H54 (cell line): ENCODE data around the gene TCF25.
"Not testable (repeated sequence)": the region's sequence is repeated elsewhere in the genome, so short reads cannot be mapped to it uniquely, and the experiment has no call there.

ENCODE experiments used
- DNase-seq: peaks from one replicate; pipeline ENCODE4 v3.0.0; 2011; ENCODE audit warnings: low spot score, mixed read lengths; ENCODE audit not compliant: insufficient read length
- FAIRE-seq: peaks from 3 replicates; lab custom pipeline; 2011; peaks lifted over from hg19 to GRCh38; lab: Jason Lieb, UNC
- POLR2A ChIP-seq: IDR thresholded peaks from 2 replicates; pipeline ENCODE4 v1.6.1; 2011; ENCODE audit warnings: low read depth, mild to moderate bottlenecking, low read length

The TCF25 gene

DNA sequence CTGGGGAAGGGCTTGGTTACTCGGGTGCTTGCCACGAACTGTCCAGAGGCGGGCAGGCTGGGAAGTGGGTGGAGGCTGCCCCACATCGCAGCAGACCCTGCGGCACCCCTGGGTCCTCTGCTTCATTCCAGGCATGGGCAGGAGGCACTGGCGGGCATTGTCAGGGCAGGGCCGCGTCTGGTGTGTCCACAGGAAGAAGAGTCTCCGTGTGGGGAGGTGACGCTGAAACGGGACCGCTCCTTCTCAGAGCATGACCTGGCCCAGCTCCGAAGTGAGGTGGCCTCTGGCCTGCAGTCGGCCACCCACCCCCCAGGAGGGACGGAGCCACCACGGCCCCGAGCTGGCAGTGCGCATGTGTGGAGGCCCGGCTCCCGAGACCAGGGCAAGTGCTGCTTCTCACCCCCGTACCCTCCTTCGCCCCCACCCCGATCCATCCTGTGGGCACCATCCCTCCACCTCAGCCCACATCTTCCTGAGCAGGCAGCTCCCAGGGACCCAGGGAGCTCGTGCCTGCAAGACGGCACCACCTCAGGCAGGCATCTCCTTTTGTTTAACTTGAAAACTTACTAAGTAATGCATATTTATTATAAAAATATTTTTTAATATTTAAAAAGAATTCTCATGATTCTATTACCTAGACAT lies 14.3 kb upstream of the TCF25 start:
- FAIRE-seq (no peak), DNase-seq (no peak)
- no peak for TF ChIP-seq POLR2A

DNA sequence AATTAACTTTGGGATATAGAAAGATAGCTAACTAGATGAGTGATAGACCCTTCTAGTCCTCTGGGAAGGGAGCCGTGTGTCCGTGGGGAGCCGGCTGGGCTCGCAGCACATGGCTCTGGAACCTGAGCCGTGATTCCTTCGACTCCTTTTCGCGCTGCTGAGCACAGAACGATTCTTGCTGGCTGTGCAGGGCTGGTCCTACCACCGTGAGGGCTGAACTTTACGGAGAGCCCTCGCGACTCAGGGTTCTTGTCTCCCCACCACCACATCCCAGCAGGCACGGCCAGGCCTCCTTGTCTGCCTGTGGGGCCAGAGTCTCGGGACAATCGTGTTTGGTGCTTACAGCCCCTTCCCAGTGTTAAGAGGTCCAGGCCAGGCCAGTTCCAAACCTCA lies 13.8 kb upstream of the TCF25 start:
- FAIRE-seq = no peak
- no peak for DNase-seq
- no peak for TF ChIP-seq POLR2A

DNA sequence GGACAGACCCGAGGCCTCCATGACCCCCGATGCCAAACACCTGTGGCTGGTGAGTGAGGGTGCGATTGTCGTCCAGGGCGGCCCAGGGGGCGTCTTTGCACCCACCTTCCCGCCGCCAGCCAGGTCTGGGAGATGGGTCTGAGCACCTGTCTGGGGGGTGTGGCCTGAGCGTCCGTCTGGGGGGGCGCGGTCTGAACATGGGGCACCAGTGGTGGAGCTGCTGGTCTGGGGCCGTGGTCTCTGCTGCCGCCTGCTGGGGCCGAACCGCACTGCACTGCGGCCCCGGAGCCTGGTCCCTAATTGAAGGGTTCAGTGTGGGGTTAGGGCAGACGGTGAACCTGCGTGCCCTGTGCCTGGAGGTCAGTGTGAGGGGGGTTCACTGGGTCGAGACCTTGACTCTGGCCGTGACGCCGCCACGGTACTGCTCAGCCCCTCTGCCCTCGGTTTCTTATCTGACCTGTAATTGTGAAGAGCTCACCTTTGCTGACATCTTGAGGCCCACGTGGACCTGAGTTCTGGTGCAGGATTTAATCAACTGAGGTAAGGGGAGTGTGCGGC lies 12.6 kb upstream of the TCF25 start:
- no peak for FAIRE-seq

DNA sequence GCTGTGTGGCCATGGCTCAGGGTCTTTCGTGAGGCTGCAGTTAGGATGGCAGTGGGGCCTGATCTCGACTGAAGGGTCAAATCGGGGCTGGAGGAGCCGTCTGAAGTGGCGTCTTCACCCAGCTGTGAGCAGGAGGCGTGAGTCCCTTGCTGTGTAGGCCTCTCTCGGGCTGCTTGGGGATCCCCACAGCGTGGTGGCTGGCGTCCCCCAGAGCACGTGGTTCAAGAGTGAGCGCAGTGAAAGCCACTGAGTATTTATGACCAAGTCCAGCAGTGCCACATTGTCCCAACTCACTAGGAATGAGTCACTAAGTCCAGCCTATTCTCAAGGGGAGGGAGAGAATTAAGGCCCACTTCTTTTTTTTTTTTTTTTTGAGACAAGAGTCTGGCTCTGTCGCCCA lies 11.7 kb upstream of the TCF25 start:
- no peak for FAIRE-seq
- no peak for TF ChIP-seq POLR2A

More for the DNA sequence above, 12.6 kb upstream of the TCF25 start:
- TF ChIP-seq POLR2A = no peak
- peak; percentile 90 for DNase-seq

DNA sequence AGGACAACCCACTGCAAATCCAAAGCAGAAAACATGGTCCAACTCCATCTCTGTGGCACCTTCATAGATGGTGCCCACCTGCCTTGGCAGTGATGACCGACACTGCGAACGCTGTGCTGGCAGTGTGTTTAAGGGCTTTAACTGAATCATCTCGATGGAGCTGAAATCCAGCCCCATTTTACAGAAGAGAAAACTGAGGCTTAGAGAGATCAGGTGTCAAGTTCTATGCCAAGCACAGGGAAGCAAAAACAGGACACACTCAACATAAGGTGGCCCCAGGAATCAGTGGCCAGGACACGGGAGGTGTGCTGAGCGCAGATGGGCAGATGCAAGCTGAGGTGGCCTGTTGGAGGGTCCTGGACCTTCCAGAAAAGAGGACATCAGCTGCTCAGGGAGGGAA lies 10.7 kb upstream of the TCF25 start:
- DNase-seq (no peak), FAIRE-seq (no peak)
- TF ChIP-seq POLR2A = no peak

More for the DNA sequence above, 11.7 kb upstream of the TCF25 start:
- DNase-seq = no peak

DNA sequence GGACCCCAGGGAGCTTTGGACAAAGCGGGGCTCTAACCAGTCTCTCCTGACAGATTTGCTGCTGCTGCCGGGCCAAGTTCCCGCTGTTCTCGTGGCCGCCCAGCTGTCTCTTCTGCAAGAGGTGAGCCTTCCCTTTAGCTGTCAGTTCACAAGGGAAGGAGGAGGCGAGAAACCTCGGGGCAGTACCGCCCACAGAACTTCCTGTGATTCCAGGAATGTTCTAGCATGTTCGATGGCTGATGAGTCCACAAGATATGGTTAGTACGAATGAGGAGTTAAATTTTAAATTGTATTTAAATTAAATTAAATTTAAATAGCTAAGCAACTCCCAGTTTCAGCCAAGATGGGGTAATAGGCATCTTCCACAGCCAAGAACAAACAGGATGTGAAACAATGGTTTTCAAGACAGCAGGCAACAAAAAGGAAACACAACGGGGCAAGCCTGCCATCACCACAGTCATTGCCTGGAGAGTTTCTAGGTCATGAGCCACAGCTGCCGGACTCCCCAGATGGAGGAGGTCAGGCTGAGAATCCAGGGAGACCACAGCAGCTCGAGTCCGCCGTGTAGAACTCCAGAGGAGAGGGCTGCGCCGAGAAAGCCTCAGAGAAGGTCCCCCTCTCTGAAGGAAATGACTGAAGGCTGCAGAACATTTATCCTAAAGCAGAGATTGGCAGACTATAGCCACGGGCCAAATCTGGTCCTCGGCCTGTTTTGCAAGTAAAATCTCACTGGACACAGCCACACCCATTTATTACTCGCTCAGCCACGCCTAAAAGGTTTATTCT lies 9.5 kb upstream of the TCF25 start:
- no peak for FAIRE-seq
- TF ChIP-seq POLR2A = no peak
- DNase-seq = no peak

DNA sequence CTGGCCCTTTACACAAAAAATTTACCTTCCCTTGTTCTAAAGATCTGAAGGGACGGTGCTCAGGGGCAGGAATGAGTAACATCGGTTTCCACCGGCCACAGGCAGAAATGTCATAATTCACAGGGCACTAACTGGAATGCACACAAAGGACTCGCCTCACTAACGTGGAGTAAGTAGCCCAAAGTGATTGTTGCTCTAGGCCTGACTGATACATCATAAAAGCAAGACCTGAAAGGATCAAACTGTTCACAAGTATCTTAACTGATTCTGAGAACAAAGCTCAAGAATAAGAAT lies 8.9 kb upstream of the TCF25 start:
- TF ChIP-seq POLR2A = no peak
- no peak for FAIRE-seq

DNA sequence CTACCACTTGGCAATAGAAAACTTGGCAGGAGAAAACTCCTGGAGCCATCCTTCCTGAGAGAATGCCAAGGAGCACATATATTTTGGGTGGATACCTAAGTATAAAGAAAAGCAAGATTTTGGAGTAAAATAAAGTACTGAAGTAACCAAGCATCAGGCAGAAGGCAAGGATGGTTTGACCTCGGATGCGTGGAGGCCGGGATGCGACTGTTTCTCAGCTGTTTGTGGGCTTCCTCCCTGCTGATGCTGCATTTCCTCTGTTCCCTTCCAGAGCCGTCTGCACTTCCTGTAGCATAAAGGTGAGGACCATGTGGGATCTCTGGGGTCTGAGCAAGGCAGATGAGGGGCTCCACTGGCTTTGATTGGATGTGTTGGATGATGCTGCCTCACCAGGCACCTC lies 5.5 kb upstream of the TCF25 start:
- no peak for DNase-seq
- FAIRE-seq = no peak
- TF ChIP-seq POLR2A = no peak

More for the DNA sequence above, 8.9 kb upstream of the TCF25 start:
- no peak for DNase-seq

DNA sequence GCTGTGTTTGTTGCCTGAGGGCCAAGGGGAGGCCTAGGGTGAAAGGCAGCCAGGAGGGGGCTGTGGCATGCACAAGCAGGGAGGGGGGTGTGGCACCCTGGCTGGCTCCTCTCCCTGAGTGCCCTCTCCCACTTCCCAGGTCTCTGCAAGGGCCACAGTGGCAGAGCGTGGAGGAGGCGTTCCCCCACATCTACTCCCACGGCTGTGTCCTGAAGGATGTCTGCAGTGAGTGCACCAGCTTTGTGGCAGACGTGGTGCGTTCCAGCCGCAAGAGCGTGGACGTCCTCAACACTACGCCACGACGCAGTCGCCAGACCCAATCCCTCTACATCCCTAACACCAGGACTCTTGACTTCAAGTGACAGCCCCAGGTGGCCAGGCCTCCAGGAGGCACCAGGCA lies 3.5 kb upstream of the TCF25 start:
- no peak for TF ChIP-seq POLR2A
- FAIRE-seq (no peak), DNase-seq (no peak)

DNA sequence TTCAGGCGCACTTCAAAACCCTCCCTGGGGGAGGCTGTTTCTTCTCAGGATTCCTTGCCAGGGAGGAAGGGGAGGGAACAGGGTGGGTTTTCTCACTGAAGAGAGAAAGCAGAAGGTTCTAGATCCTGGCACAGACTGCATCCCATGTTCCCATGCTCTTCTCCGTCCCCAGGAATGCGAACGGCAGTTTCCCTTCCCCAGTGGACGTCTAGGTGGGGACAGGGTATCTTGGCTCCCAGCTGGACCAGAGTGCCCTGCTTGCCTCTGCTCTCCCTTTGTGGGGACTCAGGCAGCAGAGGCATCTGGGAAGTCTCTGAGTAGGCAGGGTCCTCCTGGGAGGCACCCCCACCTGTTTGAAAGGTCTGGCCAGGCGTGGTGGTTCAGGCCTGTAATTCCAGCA lies 3.0 kb upstream of the TCF25 start:
- TF ChIP-seq POLR2A = no peak
- DNase-seq (no peak), FAIRE-seq (no peak)

DNA sequence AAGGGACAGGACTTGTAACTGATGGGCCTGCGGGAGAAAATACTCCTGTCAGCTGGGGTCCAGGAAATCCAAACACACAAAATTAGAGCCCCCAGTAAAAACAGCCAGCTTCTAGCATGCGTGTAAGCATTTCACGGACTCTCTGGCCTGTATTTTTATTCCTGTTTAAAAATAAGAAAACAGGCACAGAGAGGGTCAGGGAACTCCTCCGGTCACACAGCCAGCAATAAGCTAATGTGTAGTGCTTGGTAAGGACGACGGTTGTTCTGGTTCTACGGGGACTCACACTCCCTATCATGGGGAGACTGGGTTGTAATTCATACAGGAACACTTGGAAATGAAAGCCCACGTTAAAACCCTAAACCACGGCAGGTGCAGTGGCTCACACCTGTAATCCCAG lies 1.5 kb upstream of the TCF25 start:
- 0 out of 2 replicates have a peak, but pooled peaks have one; percentile 10 for TF ChIP-seq POLR2A
- no peak for DNase-seq
- FAIRE-seq = no peak

DNA sequence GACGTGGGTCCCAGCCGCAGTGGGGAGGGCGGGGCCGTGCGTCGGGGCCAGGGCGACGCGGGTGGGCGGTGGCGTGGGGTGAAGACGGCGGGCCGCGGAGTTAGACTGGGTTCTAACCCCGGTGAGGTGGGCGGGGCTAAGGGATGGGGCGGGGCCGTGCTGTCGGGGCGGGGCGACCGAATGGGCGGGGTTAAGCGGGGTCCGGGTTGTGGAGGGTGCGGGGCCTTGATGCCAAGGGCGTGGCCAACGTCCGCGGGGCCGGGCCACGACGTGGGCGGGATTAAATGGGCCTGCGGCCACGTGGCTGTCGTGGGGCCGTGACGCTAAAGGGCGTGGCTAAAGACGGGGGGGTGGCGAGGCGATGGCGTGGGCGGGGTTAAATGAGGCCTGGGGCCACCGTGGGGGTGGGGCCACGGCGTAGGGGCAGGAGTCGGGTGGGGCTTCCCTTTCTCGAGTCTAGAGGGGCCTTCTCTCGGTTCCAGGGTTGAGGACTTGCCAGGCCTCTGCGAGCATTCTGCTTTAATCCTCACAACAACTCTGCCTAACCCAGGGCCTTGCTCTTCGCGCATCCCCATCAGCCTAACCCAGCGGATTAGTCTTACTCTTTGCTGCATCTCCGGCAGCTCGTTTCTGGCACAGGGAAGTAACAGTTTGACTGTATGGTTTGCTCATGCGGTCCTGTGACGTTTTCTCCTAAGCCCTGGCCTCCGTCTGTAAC lies 739 bp downstream of the TCF25 start:
- DNase-seq (peak; percentile 95), FAIRE-seq (no peak)
- TF ChIP-seq POLR2A = no peak

DNA sequence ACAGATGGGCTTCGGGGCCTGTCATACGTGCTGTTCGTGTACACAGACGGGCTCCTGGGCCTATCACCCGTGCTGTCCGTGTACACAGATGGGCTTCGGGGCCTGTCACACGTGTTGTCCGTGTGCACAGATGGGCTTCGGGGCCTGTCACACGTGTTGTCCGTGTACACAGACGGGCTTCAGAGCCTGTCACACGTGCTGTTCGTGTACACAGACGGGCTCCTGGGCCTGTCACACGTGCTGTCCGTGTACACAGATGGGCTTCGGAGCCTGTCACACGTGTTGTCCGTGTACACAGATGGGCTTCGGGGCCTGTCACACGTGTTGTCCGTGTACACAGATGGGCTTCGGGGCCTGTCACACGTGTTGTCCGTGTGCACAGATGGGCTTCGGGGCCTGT lies 5.7 kb downstream of the TCF25 start:
- not testable (repeated sequence) for DNase-seq, FAIRE-seq
